MCF 10A (cell line): Measurements from ENCODE around the gene F13A1. TPM values are rescaled to one million over a fixed set of nuclear protein-coding genes. Genes with fewer than 3 reads are reported as not detected.
A peak's percentile ranks its signal among the peaks of the same experiment; 100 is the strongest.

Experiments used
- BruUV-seq: library from RNA; stranded (reverse); fragments of 400-500 nt; replicated peaks from 2 replicates; lab custom pipeline; 2021; lab: Mats Ljungman, UMichigan
- CTCF ChIA-PET: fragments of 300-600 bp; sonication (Branson Sonifier 250); formaldehyde crosslinking; extraction: SDS; loops from one replicate; lab custom pipeline; 2021; ENCODE audit warnings: antibody characterized with exemption, inconsistent platforms; lab: Yijun Ruan, JAX
- POLR2A ChIA-PET: fragments of 300-600, 350-650 bp; sonication (Branson Sonifier 250); formaldehyde crosslinking; extraction: SDS; loops from one replicate; lab custom pipeline; 2020; ENCODE audit warnings: antibody characterized with exemption, inconsistent platforms; lab: Yijun Ruan, JAX
- DNase-seq: peaks from one replicate; pipeline ENCODE4 v3.0.0-alpha.2; 2018; ENCODE audit not compliant: unreplicated experiment
- H3K27ac Mint-ChIP-seq: one replicate; pipeline ENCODE4 v1.8.0; 2022; ENCODE audit warnings: mild to moderate bottlenecking, low read depth, mixed read lengths; ENCODE audit not compliant: unreplicated experiment
- H3K27me3 Mint-ChIP-seq: one replicate; pipeline ENCODE4 v1.8.0; 2022; ENCODE audit warnings: mixed read lengths; ENCODE audit not compliant: insufficient read depth, unreplicated experiment
- H3K36me3 Mint-ChIP-seq: one replicate; pipeline ENCODE4 v1.8.0; 2022; ENCODE audit warnings: mild to moderate bottlenecking, moderate library complexity, mixed read lengths; ENCODE audit not compliant: insufficient read depth, unreplicated experiment
- H3K4me1 Mint-ChIP-seq: one replicate; pipeline ENCODE4 v1.8.0; 2022; ENCODE audit warnings: mixed read lengths; ENCODE audit not compliant: insufficient read depth, unreplicated experiment
- H3K4me3 Mint-ChIP-seq: one replicate; pipeline ENCODE4 v1.8.0; 2022; ENCODE audit warnings: mild to moderate bottlenecking, moderate library complexity, mixed read lengths; ENCODE audit not compliant: unreplicated experiment
- H3K9me3 Mint-ChIP-seq: one replicate; pipeline ENCODE4 v1.8.0; 2022; ENCODE audit warnings: mixed read lengths; ENCODE audit not compliant: unreplicated experiment
- CTCF ChIP-seq: fragments of 200-600 bp; IDR thresholded peaks from one replicate; pipeline ENCODE4 v1.8.0; 2022; ENCODE audit warnings: antibody characterized with exemption, mild to moderate bottlenecking; ENCODE audit not compliant: unreplicated experiment
- intact Hi-C: fragments of 100-400 bp; cut with micrococcal nuclease; formaldehyde crosslinking; loops from 2 replicates; pipeline ENCODE4 v1.14.1; 2022
- total RNA-seq: library from RNA; stranded (reverse); gene quantifications from 2 replicates; pipeline ENCODE4 v1.2.3, GENCODE V29; 2022

Gene F13A1
- total RNA-seq, 1 experiment from 2014 or later = 0.65 TPM

DNA sequence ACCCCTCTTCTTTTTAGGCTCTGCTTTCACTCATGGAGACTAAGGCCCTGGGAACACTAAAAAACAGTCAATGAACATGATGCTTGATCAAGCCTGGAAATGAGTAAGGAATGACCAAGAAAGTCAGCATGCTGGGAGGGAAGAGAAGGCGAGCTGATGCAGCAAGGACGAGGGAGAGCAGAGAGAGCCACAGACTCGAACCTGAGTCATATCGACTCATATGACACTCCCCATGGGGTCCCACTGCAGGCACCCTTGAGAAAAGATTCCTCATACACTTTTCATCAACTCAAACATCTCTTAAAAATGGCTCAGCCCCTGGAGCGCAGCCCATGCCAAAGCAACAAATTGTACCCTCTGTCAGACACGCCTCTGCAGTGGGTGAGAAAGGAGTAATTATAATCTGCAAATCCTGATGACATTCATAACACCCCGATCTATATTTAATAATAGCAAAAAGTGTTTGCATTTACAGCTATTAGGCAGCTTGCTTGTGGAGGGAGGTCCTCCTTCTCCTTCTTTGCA lies 127.2 kb downstream of the F13A1 start:
- TF ChIP-seq CTCF = no peak
- CTCF ChIA-PET = no interaction called here
- no TSS peak for BruUV-seq
- POLR2A ChIA-PET = interaction anchor here (0.7 kb wide), 1 partner anchor 44 kb away, joined by 3 read pairs; no protein-coding TSS in a partner anchor
- Mint-ChIP-seq H3K27me3 (peaks cover 30% of the 10 kb centered on the region), H3K27ac (no peak overlapping the region), H3K9me3 (no peaks in the 10 kb centered on the region), H3K4me3 (no peak overlapping the region), H3K4me1 (no peaks in the 10 kb centered on the region), H3K36me3 (no peaks in the 10 kb centered on the region)
- intact Hi-C loops = no loop called here
- DNase-seq = no peak

DNA sequence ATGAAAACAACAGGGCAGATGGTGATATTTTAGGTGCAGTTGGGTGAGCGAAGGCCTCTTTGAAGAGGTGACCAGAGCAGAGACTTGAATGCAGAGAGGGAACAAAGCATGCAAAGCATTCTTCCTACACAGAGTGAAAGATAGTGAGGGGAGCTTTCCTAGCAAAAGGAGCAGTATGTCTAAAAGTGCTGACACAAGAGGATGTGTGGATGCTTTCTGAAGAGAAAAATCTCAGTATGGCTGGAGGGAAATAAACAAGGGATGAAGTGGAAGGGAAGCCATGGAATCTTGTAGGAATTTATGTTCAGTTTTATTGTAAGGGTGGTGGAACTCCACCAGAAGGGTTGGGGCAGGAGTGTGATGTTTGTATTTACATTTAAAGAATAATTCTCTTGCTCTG lies 128.6 kb downstream of the F13A1 start:
- no peaks in the 10 kb centered on the region for H3K9me3 Mint-ChIP-seq
- no peak for TF ChIP-seq CTCF
- no peaks in the 10 kb centered on the region for H3K36me3 Mint-ChIP-seq
- POLR2A ChIA-PET = interaction anchor here (0.6 kb wide), 1 partner anchor 91 kb away, joined by 3 read pairs; no protein-coding TSS in a partner anchor
- H3K4me1 Mint-ChIP-seq = no peaks in the 10 kb centered on the region
- no peak overlapping the region for H3K27ac Mint-ChIP-seq
- no peak for DNase-seq
- H3K4me3 Mint-ChIP-seq = no peak overlapping the region
- no TSS peak for BruUV-seq
- H3K27me3 Mint-ChIP-seq = peaks cover 29% of the 10 kb centered on the region
- CTCF ChIA-PET = interaction anchor here (0.7 kb wide), 1 partner anchor 141 kb away, joined by 5 read pairs; no protein-coding TSS in a partner anchor
- intact Hi-C loops = no loop called here

- BruUV-seq = no TSS peak
- Mint-ChIP-seq H3K27ac (no peak overlapping the region), H3K36me3 (no peaks in the 10 kb centered on the region), H3K4me3 (no peak overlapping the region), H3K9me3 (no peaks in the 10 kb centered on the region), H3K4me1 (no peaks in the 10 kb centered on the region), H3K27me3 (peaks cover 29% of the 10 kb centered on the region)
- intact Hi-C loops = no loop called here
- peak; percentile 32 for DNase-seq
- ChIA-PET CTCF (interaction anchor here (0.6 to 0.7 kb wide), 2 partner anchors 40 to 142 kb away, joined by 3 to 5 read pairs; no protein-coding TSS in a partner anchor), POLR2A (interaction anchor here (0.6 kb wide), 1 partner anchor 92 kb away, joined by 3 read pairs; no protein-coding TSS in a partner anchor)
- no peak for TF ChIP-seq CTCF
Measured at GRCh38 chr6:6191476-6191875, 129.0 kb downstream of the F13A1 start.

- peaks cover 11% of the 10 kb centered on the region for H3K27me3 Mint-ChIP-seq
- CTCF ChIA-PET = no interaction called here
- POLR2A ChIA-PET = no interaction called here
Measured at GRCh38 chr6:6180684-6181083, 139.8 kb downstream of the F13A1 start.

More at GRCh38 chr6:6180684-6181083, 139.8 kb downstream of the F13A1 start:
- no peaks in the 10 kb centered on the region for H3K9me3 Mint-ChIP-seq
- TF ChIP-seq CTCF = no peak
- no peak overlapping the region for H3K4me3 Mint-ChIP-seq
- no peaks in the 10 kb centered on the region for H3K36me3 Mint-ChIP-seq
- intact Hi-C loops = no loop called here
- BruUV-seq = no TSS peak
- DNase-seq = no peak
- no peaks in the 10 kb centered on the region for H3K4me1 Mint-ChIP-seq
- no peak overlapping the region for H3K27ac Mint-ChIP-seq
